HepG2 (cell line): ENCODE measurements around the gene PLPPR5. TPM values are rescaled to one million over a fixed set of nuclear protein-coding genes. Genes with fewer than 3 reads are reported as not detected.

Experiments
- ATAC-seq: fragments of 200-7000 bp; cut with Tn5 transposase; 3 replicates; pipeline ENCODE4 v1.9.1; 2020; ENCODE audit warnings: mild to moderate bottlenecking, moderate library complexity
- BruUV-seq: library from RNA; stranded (reverse); fragments of 400-500 nt; replicated peaks from 2 replicates; lab custom pipeline; 2021; lab: Mats Ljungman, UMichigan
- CTCF ChIA-PET: fragments of 300-600 bp; formaldehyde crosslinking; extraction: SDS; loops from one replicate; lab custom pipeline; 2021; ENCODE audit warnings: low total read pairs, inconsistent platforms, low intra/inter-chr PET ratio; lab: Yijun Ruan, JAX
- POLR2A ChIA-PET: fragments of 350-600 bp; sonication (Branson Sonifier 250); formaldehyde crosslinking; loops from one replicate; lab custom pipeline; 2020; ENCODE audit warnings: antibody characterized with exemption, inconsistent platforms; lab: Yijun Ruan, JAX
- DNase-seq: peaks from one replicate; pipeline ENCODE4 v3.0.0-alpha.2; 2015; ENCODE audit warnings: low spot score
- FAIRE-seq: peaks from 3 replicates; lab custom pipeline; 2011; peaks lifted over from hg19 to GRCh38; lab: Jason Lieb, UNC
- H2AFZ ChIP-seq: one replicate; pipeline ENCODE4 v1.6.1; 2011; ENCODE audit warnings: low read length, inconsistent platforms
- H3K27ac ChIP-seq: fragments of 300-600 bp; 3 replicates; pipeline ENCODE4 v1.8.0; 2011; ENCODE audit warnings: mixed run types, mild to moderate bottlenecking, mixed read lengths, low read length, inconsistent platforms; ENCODE audit not compliant: insufficient read depth; ENCODE audit errors: extremely low read length
- H3K27me3 ChIP-seq, 2 experiments: fragments of 200-600 bp in 1 of 2; 2 replicates in 1 of 2; 3 replicates in 1 of 2; pipeline versions ENCODE4 v1.6.0 to v1.8.0; 2011; ENCODE audit warnings: low read length in 2 of 2, mild to moderate bottlenecking in 2 of 2, moderate library complexity in 2 of 2, inconsistent platforms in 1 of 2; ENCODE audit not compliant: insufficient read depth in 2 of 2, control insufficient read depth in 1 of 2
- H3K36me3 ChIP-seq, 2 experiments: fragments of 200-600 bp in 1 of 2; replicated peaks in 1 of 2; 2 replicates in 1 of 2; 3 replicates in 1 of 2; pipeline versions ENCODE4 v1.5.1 to v1.8.0; 2011; ENCODE audit warnings: low read length in 2 of 2, inconsistent platforms in 1 of 2; ENCODE audit not compliant: insufficient read depth in 2 of 2, control insufficient read depth in 1 of 2
- H3K4me1 ChIP-seq: 2 replicates; pipeline ENCODE4 v1.5.1; 2012; ENCODE audit warnings: low read length, inconsistent platforms; ENCODE audit not compliant: insufficient read depth
- H3K4me2 ChIP-seq: 2 replicates; pipeline ENCODE4 v1.6.0; 2011; ENCODE audit warnings: low read depth, low read length, inconsistent platforms
- H3K4me3 ChIP-seq, 3 experiments: fragments of 200-600 bp in 1 of 3; sonication (generic), shearing (Covaris generic) in 1 of 3; replicated peaks in 1 of 3; 2 replicates each; pipeline ENCODE4 v1.5.1; 2011 to 2016; ENCODE audit warnings: low read length in 3 of 3, inconsistent platforms in 2 of 3, low read depth in 2 of 3, mild to moderate bottlenecking in 2 of 3, control low read depth in 1 of 3, mixed read lengths in 1 of 3; ENCODE audit not compliant: insufficient read depth in 1 of 3
- H3K79me2 ChIP-seq: one replicate; pipeline ENCODE4 v1.6.1; 2011; ENCODE audit warnings: low read length, inconsistent platforms; ENCODE audit not compliant: insufficient read depth
- H3K9ac ChIP-seq: 2 replicates; pipeline ENCODE4 v1.6.0; 2011; ENCODE audit warnings: mild to moderate bottlenecking, low read depth, low read length, inconsistent platforms; ENCODE audit not compliant: insufficient read depth
- H3K9me3 ChIP-seq: 2 replicates; pipeline ENCODE4 v1.5.1; 2012; ENCODE audit warnings: mild to moderate bottlenecking, low read length
- H4K20me1 ChIP-seq: 2 replicates; pipeline ENCODE4 v1.6.0; 2011; ENCODE audit warnings: inconsistent platforms, mild to moderate bottlenecking, low read length, moderate library complexity; ENCODE audit not compliant: insufficient read depth
- BRD4 ChIP-seq: sonication (generic); formaldehyde crosslinking; IDR thresholded peaks from 2 replicates; pipeline ENCODE4 v1.4.0; 2020; ENCODE audit warnings: missing genetic modification reagents
- CTCF ChIP-seq: sonication (generic); formaldehyde crosslinking; IDR thresholded peaks from 2 replicates; pipeline ENCODE4 v1.5.0; 2020; ENCODE audit warnings: mild to moderate bottlenecking, missing genetic modification reagents, moderate library complexity
- HOXD1 ChIP-seq: sonication (generic); formaldehyde crosslinking; IDR thresholded peaks from 2 replicates; pipeline ENCODE4 v1.5.0; 2020; ENCODE audit warnings: missing genetic modification reagents
- MED1 ChIP-seq: sonication (generic); formaldehyde crosslinking; IDR thresholded peaks from 2 replicates; pipeline ENCODE4 v1.4.0; 2020; ENCODE audit warnings: missing genetic modification reagents
- MYC ChIP-seq: sonication (generic); formaldehyde crosslinking; IDR thresholded peaks from 2 replicates; pipeline ENCODE4 v1.9.0; 2021; ENCODE audit warnings: missing genetic modification reagents, borderline replicate concordance
- SMC3 ChIP-seq: IDR thresholded peaks from 2 replicates; pipeline ENCODE4 v1.6.1; 2011; ENCODE audit warnings: low read length, improper control_type of control experiment
- ZBTB10 ChIP-seq: sonication (generic); formaldehyde crosslinking; IDR thresholded peaks from 2 replicates; pipeline ENCODE4 v1.4.0; 2020; ENCODE audit warnings: missing genetic modification reagents, borderline replicate concordance
- ZFP62 ChIP-seq: sonication (generic); formaldehyde crosslinking; IDR thresholded peaks from 2 replicates; pipeline ENCODE4 v1.4.0; 2020; ENCODE audit warnings: missing genetic modification reagents
- ZNF362 ChIP-seq: sonication (generic); formaldehyde crosslinking; IDR thresholded peaks from 2 replicates; pipeline ENCODE4 v1.4.0; 2020; ENCODE audit warnings: missing genetic modification reagents, mild to moderate bottlenecking, borderline replicate concordance
- WGBS: methylation state at CpG from one replicate; pipeline ENCODE4 v1.1.6; 2017; ENCODE audit warnings: low lambda C conversion rate; 5-methylcytosine and 5-hydroxymethylcytosine counted together
- in situ Hi-C: cut with HindIII; loops from 2 replicates; pipeline ENCODE4 v1.10.0; 2017; ENCODE audit warnings: low pct_unique_long_range_greater_than_20kb; ENCODE audit not compliant: extremely low pct_ligation_motif_present
- intact Hi-C: fragments of 100-400 bp; cut with micrococcal nuclease; formaldehyde crosslinking; loops from one replicate; pipeline ENCODE4 v1.10.0; 2022; ENCODE audit not compliant: unreplicated experiment
- polyA plus RNA-seq, 8 experiments: library from polyadenylated mRNA; depleted of rRNA in 3 of 8; stranded (reverse) in 7 of 8; unstranded in 1 of 8; fragments of >200 nt; fragmentation: Illumina TruSeq in 4 of 8; extraction: Trizol in 4 of 8; gene quantifications; 2 replicates each; pipeline versions ENCODE4 v1.2.1 to v1.2.3, GENCODE V29; 2011 to 2016; ENCODE audit warnings: low read depth in 4 of 8, missing spikeins in 1 of 8, mixed read lengths in 1 of 8; ENCODE audit not compliant: insufficient read depth in 1 of 8
- total RNA-seq, 5 experiments: library from RNA; depleted of rRNA; stranded (reverse); fragments of >200 nt; fragmentation: Illumina TruSeq; extraction: Trizol; gene quantifications; 2 replicates each; pipeline ENCODE4 v1.2.3, GENCODE V29; 2016; ENCODE audit warnings: low read depth in 1 of 5

PLPPR5 gene
- total and polyA plus RNA-seq, 2 of the 13 experiments (the other 11 are each of a cell fraction or from before 2014, with no cell fraction given): not detected

GRCh38 chr1:98991127-98992012 is 13.3 kb downstream of the PLPPR5 start:
- POLR2A ChIA-PET: no interaction called here
- intact Hi-C loops: loop anchor here (2.0 kb wide), 1 partner anchor 715 kb away; no protein-coding TSS in a partner anchor
- 25% methylated on average over 4 of the region's 4 CpGs for WGBS
- Histone ChIP-seq H3K27ac (no peak overlapping the region), H4K20me1 (no peaks in the 10 kb centered on the region)
- peak; percentile 21 for DNase-seq
- TF ChIP-seq MYC (CRISPR knock-in tag): no peak
- TF ChIP-seq ZBTB10 (CRISPR knock-in tag): no peak
- no peak for TF ChIP-seq HOXD1 (CRISPR knock-in tag)
- peak; percentile 32; the same call in 1 of the 2 replicates for TF ChIP-seq CTCF (CRISPR knock-in tag)
- peak; percentile 28; the same call in 1 of the 2 replicates for TF ChIP-seq SMC3
- no peak for TF ChIP-seq BRD4
- TF ChIP-seq ZNF362 (CRISPR knock-in tag): peak; percentile 90; the same call in 1 of the 2 replicates
- no peak for TF ChIP-seq MED1 (CRISPR knock-in tag)
- no peak for TF ChIP-seq ZFP62 (CRISPR knock-in tag)
- TF ChIP-seq, all 625 proteins: peak for 3
- no peak for FAIRE-seq
- no peaks in the 10 kb centered on the region for H3K4me1 ChIP-seq
- no peak overlapping the region for H2AFZ ChIP-seq
- no peaks in the 10 kb centered on the region for H3K36me3 ChIP-seq
- H3K79me2 ChIP-seq: no peaks in the 10 kb centered on the region
- CTCF ChIA-PET: no interaction called here
- in situ Hi-C loops: loop anchor here (25.0 kb wide), 1 partner anchor 721 kb away; no protein-coding TSS in a partner anchor
- BruUV-seq: no TSS peak
- H3K9me3 ChIP-seq: no peaks in the 10 kb centered on the region
- no peaks in the 10 kb centered on the region for H3K27me3 ChIP-seq
- H3K9ac ChIP-seq: no peak overlapping the region
- H3K4me3 ChIP-seq: no peak overlapping the region
- ATAC-seq: peak; percentile 72
- no peak overlapping the region for H3K4me2 ChIP-seq
